GM19452 (cell line): ENCODE data around the gene LRPAP1.
"Not testable (repeated sequence)": the region's sequence is repeated elsewhere in the genome, so short reads cannot be mapped to it uniquely, and the experiment has no call there.

Source experiments
- ATAC-seq: cut with Tn5 transposase; IDR thresholded peaks from one replicate; pipeline ENCODE4 v1.9.1; 2021; ENCODE audit not compliant: unreplicated experiment

The LRPAP1 gene

GRCh38 chr4:3520276-3520675 is 11.9 kb downstream of the LRPAP1 start:
- ATAC-seq, result no peak

GRCh38 chr4:3519468-3520264 is 12.6 kb downstream of the LRPAP1 start:
- no peak for ATAC-seq

- no peak for ATAC-seq
Observed at GRCh38 chr4:3518941-3519340, 13.3 kb downstream of the LRPAP1 start.

GRCh38 chr4:3518511-3518880 is 13.7 kb downstream of the LRPAP1 start:
- ATAC-seq, result no peak

GRCh38 chr4:3517731-3518510 is 14.3 kb downstream of the LRPAP1 start:
- no peak for ATAC-seq

- no peak for ATAC-seq
Observed at GRCh38 chr4:3516836-3517730, 15.1 kb downstream of the LRPAP1 start.

- ATAC-seq, result no peak
Observed at GRCh38 chr4:3516061-3516835, 16.0 kb downstream of the LRPAP1 start.

- no peak for ATAC-seq
Observed at GRCh38 chr4:3515646-3516045, 16.6 kb downstream of the LRPAP1 start.

- no peak for ATAC-seq
Observed at GRCh38 chr4:3514806-3515501, 17.3 kb downstream of the LRPAP1 start.

GRCh38 chr4:3514221-3514780 is 17.9 kb downstream of the LRPAP1 start:
- ATAC-seq, result no peak

GRCh38 chr4:3513807-3514206 is 18.4 kb downstream of the LRPAP1 start:
- no peak for ATAC-seq

GRCh38 chr4:3512719-3513118 is 19.5 kb downstream of the LRPAP1 start:
- no peak for ATAC-seq

GRCh38 chr4:3512279-3512678 is 19.9 kb downstream of the LRPAP1 start:
- ATAC-seq, result no peak

- not testable (repeated sequence) for ATAC-seq
Observed at GRCh38 chr4:3511601-3512000, 20.6 kb downstream of the LRPAP1 start.

GRCh38 chr4:3511187-3511586 is 21.0 kb downstream of the LRPAP1 start:
- no peak for ATAC-seq

- ATAC-seq, result no peak
Observed at GRCh38 chr4:3510481-3510880, 21.7 kb downstream of the LRPAP1 start.

GRCh38 chr4:3508542-3508941 is 23.7 kb downstream of the LRPAP1 start:
- ATAC-seq, result no peak

- ATAC-seq, result no peak
Observed at GRCh38 chr4:3505231-3505630, 27.0 kb downstream of the LRPAP1 start.
